IPS-NIHi7 (cell line): ENCODE measurements around the gene MRPL32.

ENCODE experiments used
- DNase-seq: peaks from one replicate; pipeline ENCODE4 v3.0.0; 2012; ENCODE audit warnings: mixed read lengths; ENCODE audit errors: extremely low spot score

Gene MRPL32

GRCh38 chr7:42964849-42965805 lies 33.0 kb downstream of the MRPL32 start:
- DNase-seq: peak; percentile 34

- DNase-seq: no peak
These were observed 35.2 kb downstream of the MRPL32 start for GRCh38 chr7:42967391-42967790.

GRCh38 chr7:42972699-42973500 lies 40.7 kb downstream of the MRPL32 start:
- no peak for DNase-seq

- DNase-seq: no peak
These were observed 44.2 kb downstream of the MRPL32 start for GRCh38 chr7:42976371-42976770.

GRCh38 chr7:42978496-42978895 lies 46.3 kb downstream of the MRPL32 start:
- no peak for DNase-seq

GRCh38 chr7:42980084-42980483 lies 47.9 kb downstream of the MRPL32 start:
- DNase-seq: no peak

GRCh38 chr7:42980514-42980913 lies 48.3 kb downstream of the MRPL32 start:
- DNase-seq: no peak

- DNase-seq: no peak
These were observed 49.4 kb downstream of the MRPL32 start for GRCh38 chr7:42981601-42982000.

- DNase-seq: peak; percentile 34
These were observed 50.5 kb downstream of the MRPL32 start for GRCh38 chr7:42982604-42983115.

GRCh38 chr7:42984137-42984536 lies 52.0 kb downstream of the MRPL32 start:
- no peak for DNase-seq

- no peak for DNase-seq
These were observed 54.0 kb downstream of the MRPL32 start for GRCh38 chr7:42986213-42986612.

GRCh38 chr7:42986781-42987248 lies 54.6 kb downstream of the MRPL32 start:
- DNase-seq: no peak
